DMS 273 (cell line): ENCODE data around the gene DUS3L.

Experiments
- DNase-seq: peaks from one replicate; lab custom pipeline; 2025; ENCODE audit not compliant: unreplicated experiment; lab: John Stamatoyannopoulos, UW

The DUS3L gene, protein sequence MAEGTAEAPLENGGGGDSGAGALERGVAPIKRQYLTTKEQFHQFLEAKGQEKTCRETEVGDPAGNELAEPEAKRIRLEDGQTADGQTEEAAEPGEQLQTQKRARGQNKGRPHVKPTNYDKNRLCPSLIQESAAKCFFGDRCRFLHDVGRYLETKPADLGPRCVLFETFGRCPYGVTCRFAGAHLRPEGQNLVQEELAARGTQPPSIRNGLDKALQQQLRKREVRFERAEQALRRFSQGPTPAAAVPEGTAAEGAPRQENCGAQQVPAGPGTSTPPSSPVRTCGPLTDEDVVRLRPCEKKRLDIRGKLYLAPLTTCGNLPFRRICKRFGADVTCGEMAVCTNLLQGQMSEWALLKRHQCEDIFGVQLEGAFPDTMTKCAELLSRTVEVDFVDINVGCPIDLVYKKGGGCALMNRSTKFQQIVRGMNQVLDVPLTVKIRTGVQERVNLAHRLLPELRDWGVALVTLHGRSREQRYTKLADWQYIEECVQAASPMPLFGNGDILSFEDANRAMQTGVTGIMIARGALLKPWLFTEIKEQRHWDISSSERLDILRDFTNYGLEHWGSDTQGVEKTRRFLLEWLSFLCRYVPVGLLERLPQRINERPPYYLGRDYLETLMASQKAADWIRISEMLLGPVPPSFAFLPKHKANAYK

GRCh38 chr19:5790559-5791520 is at the start of gene DUS3L:
Gene DUS3L (minus strand): TSS chr19:5791163. CDS start chr19:5791141, 22 bp downstream.
- peak; percentile 99 for DNase-seq

DNA sequence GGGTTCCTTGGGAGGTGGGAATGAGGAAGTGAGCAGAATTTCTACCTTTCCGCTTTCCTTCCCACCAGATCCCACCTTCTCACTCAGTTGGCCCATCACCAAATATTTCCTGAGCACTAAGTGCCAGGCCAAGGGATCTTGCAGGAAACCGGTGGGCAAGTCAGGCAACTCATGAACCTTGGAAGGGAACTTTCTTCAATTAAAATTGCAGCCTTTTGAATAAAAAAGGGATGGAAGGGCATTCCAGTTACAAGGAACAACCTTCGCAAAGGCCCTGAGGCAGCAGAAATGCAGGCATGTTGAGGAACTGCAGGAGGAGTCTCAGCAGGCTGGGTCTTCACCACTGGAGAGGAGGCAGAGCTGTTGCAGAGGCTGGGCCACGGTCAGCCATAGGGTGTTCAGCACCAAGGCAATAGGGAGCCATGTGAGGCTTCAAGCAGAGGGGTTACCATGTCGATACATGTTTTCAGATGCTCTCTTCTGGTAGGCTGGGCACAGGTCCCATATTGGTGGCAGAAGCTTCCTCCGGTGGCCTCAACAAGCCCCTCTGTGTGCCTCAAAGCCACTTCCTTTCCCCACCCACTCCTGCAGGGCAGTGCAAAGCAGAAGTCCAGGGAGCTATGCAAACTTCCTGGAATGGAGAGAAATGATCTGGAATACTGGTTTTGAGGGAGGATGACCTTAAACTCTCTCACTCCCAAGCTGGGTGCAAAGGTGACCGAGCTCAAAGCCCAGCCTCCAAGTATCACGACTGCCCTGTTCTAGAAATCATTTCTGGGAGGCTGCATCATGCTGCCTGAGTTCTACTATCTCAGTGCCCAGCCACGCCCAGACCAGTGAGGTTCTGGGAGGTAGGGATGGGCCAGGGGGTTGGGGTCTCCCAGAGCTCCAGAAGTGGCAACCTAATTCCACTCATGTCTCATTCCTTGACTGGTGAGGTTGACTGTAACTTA is 48.4 kb upstream of the DUS3L start, which contains the start of gene FUT6:
Gene FUT6 (minus strand): TSS at position 638 of the 953 bp plus-strand sequence. CDS start 7,135 bp downstream, outside the sequence.
- no peak for DNase-seq

DNA sequence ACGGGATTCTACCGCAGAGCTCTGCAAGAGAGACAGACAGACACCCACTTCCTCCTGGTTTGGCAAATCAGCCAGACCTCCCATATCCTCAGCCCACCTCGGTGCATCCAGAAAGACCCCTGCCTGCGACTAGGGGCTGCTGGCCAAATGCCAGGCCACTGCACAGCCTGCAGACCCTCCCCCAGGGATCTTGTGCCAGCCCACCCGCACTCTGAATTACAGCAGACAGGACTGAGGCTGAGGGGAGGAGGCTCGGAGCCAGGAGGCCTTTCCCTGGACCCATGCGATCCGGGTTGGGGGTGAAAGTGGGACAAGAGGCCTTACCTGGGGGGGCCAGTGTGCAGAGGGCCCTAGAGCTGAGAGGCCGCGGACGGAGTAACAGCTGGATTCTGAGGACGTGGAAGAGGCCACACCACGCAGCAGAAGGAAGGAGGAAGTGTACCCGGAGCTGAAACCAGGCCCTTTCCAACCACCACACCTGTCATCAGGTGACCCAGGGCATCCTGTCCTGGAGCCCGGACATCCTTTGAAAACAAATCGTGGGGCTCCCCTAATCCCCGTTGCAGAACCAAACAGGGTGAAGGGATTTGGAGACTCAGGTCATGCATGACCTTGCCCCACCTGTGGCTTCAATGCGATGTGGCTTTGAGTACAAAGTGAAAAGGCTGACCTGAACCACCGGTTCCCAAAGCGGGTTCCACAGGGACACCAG is 47.5 kb upstream of the DUS3L start:
- DNase-seq, result no peak

DNA sequence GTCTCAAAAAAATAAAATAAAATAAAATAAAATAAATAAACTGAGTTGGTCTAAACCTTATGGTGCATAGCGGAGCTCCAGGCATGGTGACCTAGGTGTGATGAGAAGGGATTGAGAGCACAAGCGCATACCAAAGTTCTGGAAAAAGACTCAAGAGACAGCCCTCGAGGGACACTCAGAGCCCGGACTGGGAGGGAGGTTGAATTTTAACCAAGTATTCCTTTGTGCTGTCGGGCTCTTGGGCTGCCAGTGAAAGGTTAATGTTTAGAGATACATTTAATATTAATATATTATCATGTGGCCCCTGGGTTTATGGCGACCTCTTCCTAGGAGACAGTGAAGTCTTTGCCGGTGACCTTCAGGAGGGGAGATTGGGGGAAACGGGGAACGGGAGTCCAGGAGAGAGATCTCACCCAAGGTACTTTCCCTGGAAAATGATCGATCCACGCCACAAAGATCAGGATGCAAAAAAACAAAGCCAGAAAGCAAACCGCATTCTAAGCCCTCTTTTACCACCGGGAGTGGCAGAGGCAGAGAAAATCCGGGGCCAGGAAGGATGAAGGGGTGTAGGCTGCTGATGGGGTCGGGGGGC is 46.9 kb upstream of the DUS3L start:
- DNase-seq, result no peak

- DNase-seq, result no peak
These were observed 41.7 kb upstream of the DUS3L start for GRCh38 chr19:5832527-5833216.

DNA sequence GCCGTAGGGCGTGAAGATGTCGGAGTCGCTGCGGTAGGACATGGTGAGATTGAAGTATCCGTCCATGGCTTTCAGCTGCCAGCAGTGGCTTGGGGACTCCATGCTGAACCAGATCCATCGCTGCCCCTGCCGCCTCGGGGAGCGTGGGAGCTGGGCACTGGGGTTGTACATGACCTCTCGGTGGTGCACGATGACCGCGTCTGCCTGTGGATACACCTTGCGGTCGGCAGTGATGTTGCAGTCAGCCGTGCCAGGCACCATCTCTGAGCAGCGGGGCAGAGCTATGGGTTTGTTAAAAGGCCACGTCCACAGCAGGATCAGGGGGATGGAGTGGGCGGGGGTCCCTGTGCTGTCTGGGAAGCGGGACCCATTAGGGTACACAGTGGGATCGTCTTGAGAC is 41.1 kb upstream of the DUS3L start:
- no peak for DNase-seq

DNA sequence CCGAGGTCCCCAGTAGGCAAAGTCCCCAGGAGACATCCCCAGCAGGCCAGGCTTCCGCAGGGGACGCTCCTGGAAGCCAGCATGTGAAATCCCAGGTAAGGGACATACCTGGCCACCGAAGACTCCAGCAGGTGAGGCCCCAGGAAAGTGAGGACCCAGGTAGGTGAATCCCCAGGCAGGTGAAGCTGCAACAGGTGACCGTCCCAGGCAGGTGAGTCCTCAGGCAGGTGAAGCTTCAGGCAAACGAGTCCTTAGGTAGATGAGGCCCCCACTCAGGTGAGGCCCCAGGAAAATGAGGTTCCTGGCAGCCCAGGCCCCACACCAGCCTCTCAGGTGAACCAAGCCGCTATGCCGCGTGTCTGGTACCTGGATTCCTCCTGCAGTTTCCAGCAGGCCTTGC is 40.2 kb upstream of the DUS3L start:
- DNase-seq, result no peak

- no peak for DNase-seq
These were observed 38.8 kb upstream of the DUS3L start for GRCh38 chr19:5829567-5830310.

GRCh38 chr19:5828661-5829566 is 38.0 kb upstream of the DUS3L start:
- peak; percentile 80 for DNase-seq

DNA sequence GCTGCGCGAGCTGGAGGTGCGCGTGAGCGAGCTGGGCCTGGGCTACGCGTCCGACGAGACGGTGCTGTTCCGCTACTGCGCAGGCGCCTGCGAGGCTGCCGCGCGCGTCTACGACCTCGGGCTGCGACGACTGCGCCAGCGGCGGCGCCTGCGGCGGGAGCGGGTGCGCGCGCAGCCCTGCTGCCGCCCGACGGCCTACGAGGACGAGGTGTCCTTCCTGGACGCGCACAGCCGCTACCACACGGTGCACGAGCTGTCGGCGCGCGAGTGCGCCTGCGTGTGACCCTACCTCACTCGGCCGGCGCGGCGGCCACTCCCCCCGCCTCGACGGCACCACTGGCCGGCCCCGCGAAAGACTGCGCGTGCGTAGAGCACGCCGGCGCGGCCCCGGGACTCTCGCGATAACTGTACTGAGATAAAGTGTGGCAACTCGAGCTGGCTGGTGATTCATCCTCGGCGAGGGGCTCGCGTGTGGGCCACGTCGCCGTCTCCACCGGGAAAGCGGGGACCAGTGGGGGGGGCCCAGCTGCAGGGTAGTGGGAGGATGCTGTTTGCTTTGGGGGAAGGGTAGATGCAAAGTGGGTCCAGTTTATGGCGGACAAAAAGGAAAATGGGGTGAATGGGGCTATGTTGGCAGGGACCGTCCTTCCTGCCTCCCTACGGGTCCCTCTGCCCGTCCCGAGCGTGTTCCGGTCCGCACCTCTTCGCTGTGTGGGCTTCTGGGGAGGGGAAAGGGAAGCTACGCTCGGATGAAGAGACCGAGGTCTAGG is 37.1 kb upstream of the DUS3L start:
- DNase-seq, result peak; percentile 99

GRCh38 chr19:5827342-5827890 is 36.5 kb upstream of the DUS3L start:
- DNase-seq, result no peak

GRCh38 chr19:5826531-5827341 is 35.8 kb upstream of the DUS3L start:
- DNase-seq, result peak; percentile 95

DNA sequence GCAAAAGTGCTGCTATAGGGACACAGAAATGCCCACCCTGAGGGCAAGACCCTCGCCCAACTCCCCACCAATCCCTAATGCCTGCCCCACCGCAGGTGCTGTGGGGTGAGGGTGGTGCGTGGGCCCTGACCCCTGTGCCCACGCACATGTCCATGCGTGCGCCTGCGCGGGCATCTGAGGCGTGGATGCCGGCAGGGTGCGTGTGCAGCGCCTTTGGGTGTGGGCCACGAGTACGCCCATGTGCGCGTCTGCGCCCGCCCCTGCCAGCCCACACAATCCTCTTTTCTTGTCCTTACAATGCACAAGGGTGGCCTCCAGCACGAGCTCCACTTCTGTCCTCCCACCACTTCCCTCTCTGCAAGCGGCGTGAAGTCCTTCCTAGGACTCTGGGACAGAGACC is 34.2 kb upstream of the DUS3L start:
- no peak for DNase-seq

DNA sequence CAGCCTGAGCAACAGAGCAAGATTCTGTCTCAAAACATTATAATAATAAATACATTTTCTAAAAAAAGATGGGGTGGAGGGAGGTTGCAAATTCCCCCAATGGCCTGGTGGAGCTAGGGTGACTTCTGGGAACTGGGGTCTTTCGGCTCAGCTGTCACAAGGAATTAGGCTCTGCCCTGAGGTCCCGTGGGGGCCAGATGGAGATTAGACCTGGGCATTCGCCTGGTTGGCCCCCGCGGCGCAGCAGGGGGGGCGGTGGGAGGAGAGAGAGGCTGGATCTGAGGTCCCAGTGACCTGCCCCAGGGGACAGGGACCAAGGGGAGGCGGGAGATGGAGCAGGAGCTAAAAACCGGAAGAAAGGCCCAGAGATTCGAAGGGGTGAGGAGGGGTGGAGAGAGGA is 33.8 kb upstream of the DUS3L start:
- DNase-seq, result no peak
